Measurements from ENCODE around the gene ZNF23. TPM values are rescaled to one million over a fixed set of nuclear protein-coding genes. Genes with fewer than 3 reads are reported as not detected.

The ZNF23 gene
- total RNA-seq, 2 experiments from 2014 or later = 5.7 to 8.5 TPM

GRCh38 chr16:71406316-71406715, 55.7 kb downstream of the ZNF23 start:
- POLR2A ChIA-PET = no interaction called here

GRCh38 chr16:71404364-71404763, 57.7 kb downstream of the ZNF23 start:
- Mint-ChIP-seq H3K27me3 (peaks cover 21% of the 10 kb centered on the region), H3K27ac (no peak overlapping the region), H3K4me3 (no peak overlapping the region), H3K9me3 (no peaks in the 10 kb centered on the region), H3K4me1 (ENCODE audit: low read depth) (peaks cover 5% of the 10 kb centered on the region), H3K36me3 (no peaks in the 10 kb centered on the region)
- CTCF ChIA-PET = interaction anchor here (1.5 kb wide), 1 partner anchor 8 kb away, joined by 8 read pairs; no protein-coding TSS in a partner anchor
- intact Hi-C loops (cut with micrococcal nuclease) = no loop called here
- POLR2A ChIA-PET = no interaction called here
- no peak for DNase-seq

More at GRCh38 chr16:71406316-71406715, 55.7 kb downstream of the ZNF23 start:
- H3K9me3 Mint-ChIP-seq = no peaks in the 10 kb centered on the region
- DNase-seq = no peak
- H3K27me3 Mint-ChIP-seq = peaks cover 22% of the 10 kb centered on the region
- no peaks in the 10 kb centered on the region for H3K36me3 Mint-ChIP-seq
- H3K4me1 Mint-ChIP-seq (ENCODE audit: low read depth) = peaks cover 5% of the 10 kb centered on the region
- H3K27ac Mint-ChIP-seq = no peak overlapping the region
- CTCF ChIA-PET = no interaction called here
- no peak overlapping the region for H3K4me3 Mint-ChIP-seq
- intact Hi-C loops (cut with micrococcal nuclease) = no loop called here

- intact Hi-C loops (cut with micrococcal nuclease) = no loop called here
- POLR2A ChIA-PET = no interaction called here
- peaks cover 3% of the 10 kb centered on the region for H3K4me1 Mint-ChIP-seq (ENCODE audit: low read depth)
- H3K27me3 Mint-ChIP-seq = peaks cover 14% of the 10 kb centered on the region
- no peak overlapping the region for H3K4me3 Mint-ChIP-seq
- no peaks in the 10 kb centered on the region for H3K36me3 Mint-ChIP-seq
- CTCF ChIA-PET = interaction anchor here (1.5 kb wide), 1 partner anchor 10 kb away, joined by 8 read pairs; no protein-coding TSS in a partner anchor
- H3K9me3 Mint-ChIP-seq = no peaks in the 10 kb centered on the region
- no peak overlapping the region for H3K27ac Mint-ChIP-seq
- DNase-seq = no peak
Measured at GRCh38 chr16:71402674-71403073, 59.4 kb downstream of the ZNF23 start.

GRCh38 chr16:71402007-71402406, 60.0 kb downstream of the ZNF23 start:
- Mint-ChIP-seq H3K36me3 (no peaks in the 10 kb centered on the region), H3K4me3 (no peak overlapping the region), H3K4me1 (ENCODE audit: low read depth) (peaks cover 3% of the 10 kb centered on the region), H3K27ac (no peak overlapping the region), H3K27me3 (peaks cover 14% of the 10 kb centered on the region), H3K9me3 (no peaks in the 10 kb centered on the region)
- CTCF ChIA-PET = no interaction called here
- intact Hi-C loops (cut with micrococcal nuclease) = no loop called here
- DNase-seq = no peak
- POLR2A ChIA-PET = no interaction called here

- no peaks in the 10 kb centered on the region for H3K36me3 Mint-ChIP-seq
- CTCF ChIA-PET = interaction anchor here (1.2 kb wide), 1 partner anchor 13 kb away, joined by 5 read pairs; no protein-coding TSS in a partner anchor
- H3K27me3 Mint-ChIP-seq = peaks cover 13% of the 10 kb centered on the region
- no peaks in the 10 kb centered on the region for H3K9me3 Mint-ChIP-seq
- intact Hi-C loops (cut with micrococcal nuclease) = no loop called here
- H3K27ac Mint-ChIP-seq = no peak overlapping the region
- H3K4me1 Mint-ChIP-seq (ENCODE audit: low read depth) = no peaks in the 10 kb centered on the region
- no peak for DNase-seq
- POLR2A ChIA-PET = no interaction called here
- no peak overlapping the region for H3K4me3 Mint-ChIP-seq
Measured at GRCh38 chr16:71399801-71400563, 62.1 kb downstream of the ZNF23 start.

Other genes starting within 250 kb of the ZNF23 start
- not detected for gene HYDIN, start 231.5 kb downstream of the ZNF23 start, total RNA-seq
- 10 to 100 TPM; 18.1 to 19.8 TPM for gene CMTR2, start 172.8 kb downstream of the ZNF23 start, total RNA-seq
- gene CALB2, start 103.5 kb downstream of the ZNF23 start, total RNA-seq = not detected
- gene TLE7, start 20.2 kb downstream of the ZNF23 start, total RNA-seq = not detected
- gene ZNF19, start 27.1 kb upstream of the ZNF23 start, total RNA-seq = 1 to 10 TPM; 2.4 to 2.7 TPM
- not detected for gene CHST4, start 64.2 kb upstream of the ZNF23 start, total RNA-seq
- gene TAT, start 114.8 kb upstream of the ZNF23 start, total RNA-seq = not detected
- gene MARVELD3, start 163.9 kb upstream of the ZNF23 start, total RNA-seq = not detected

Data from activated CD4-positive, alpha-beta memory T cell treated with anti-CD3 and anti-CD28 coated beads for 36 hours (primary cell).